GM18511 (cell line): ENCODE results near the gene RBM44.
"Not testable (repeated sequence)": the region's sequence is repeated elsewhere in the genome, so short reads cannot be mapped to it uniquely, and the experiment has no call there.

Source experiments
- ATAC-seq: cut with Tn5 transposase; IDR thresholded peaks from one replicate; pipeline ENCODE4 v1.9.1; 2021; ENCODE audit warnings: mild to moderate bottlenecking, moderate library complexity; ENCODE audit not compliant: unreplicated experiment

Gene RBM44

DNA sequence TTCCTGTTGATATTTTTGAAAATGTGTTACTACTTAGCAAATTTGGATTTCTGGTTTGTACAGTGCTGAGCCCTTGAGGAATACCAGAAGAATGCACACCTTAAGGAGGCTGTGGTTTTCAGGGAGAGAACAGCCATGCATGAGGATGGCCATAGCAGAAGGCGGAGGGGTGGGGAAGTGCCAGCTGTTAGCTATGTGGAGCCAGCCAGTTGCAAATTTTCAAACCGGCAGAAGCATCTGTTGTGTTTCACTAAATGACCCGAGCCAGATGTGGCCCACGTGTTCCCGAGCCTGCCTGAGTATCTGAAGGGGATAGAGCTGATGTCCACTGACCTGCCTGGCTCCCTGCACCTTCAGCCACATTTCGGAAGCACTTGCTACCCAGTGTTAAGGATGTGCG is 16.4 kb upstream of the RBM44 start:
- no peak for ATAC-seq

DNA sequence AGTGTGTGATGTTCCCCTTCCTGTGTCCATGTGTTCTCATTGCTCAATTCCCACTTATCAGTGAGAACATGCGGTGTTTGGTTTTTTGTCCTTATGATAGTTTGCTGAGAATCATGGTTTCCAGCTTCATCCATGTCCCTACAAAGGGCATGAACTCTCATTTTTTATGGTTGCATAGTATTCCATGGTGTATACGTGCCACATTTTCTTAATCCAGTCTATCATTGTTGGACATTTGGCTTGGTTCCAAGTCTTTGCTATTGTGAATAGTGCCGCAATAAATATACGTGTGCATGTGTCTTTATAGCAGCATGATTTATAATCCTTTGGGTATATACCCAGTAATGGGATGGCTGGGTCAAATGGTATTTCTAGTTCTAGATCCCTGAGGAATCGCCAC is 14.9 kb upstream of the RBM44 start:
- not testable (repeated sequence) for ATAC-seq

DNA sequence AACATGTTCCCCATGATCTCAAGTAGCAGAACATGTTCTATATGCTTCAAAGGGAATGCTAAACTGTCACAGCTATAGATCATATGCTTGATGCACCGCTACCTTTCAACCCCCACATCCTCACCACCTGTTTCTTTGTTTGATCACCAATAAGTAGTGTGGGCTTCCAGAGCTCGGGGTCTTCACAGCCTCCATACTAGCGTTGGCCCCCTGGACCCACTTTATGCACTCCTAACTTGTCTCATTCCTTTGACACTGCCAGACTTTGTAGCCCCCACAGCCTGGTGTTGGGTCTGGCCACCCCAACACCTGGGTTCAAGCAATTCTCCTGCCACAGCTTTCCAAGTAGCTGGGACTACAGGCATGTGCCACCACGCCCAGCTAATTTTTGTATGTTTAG is 11.6 kb upstream of the RBM44 start:
- no peak for ATAC-seq

DNA sequence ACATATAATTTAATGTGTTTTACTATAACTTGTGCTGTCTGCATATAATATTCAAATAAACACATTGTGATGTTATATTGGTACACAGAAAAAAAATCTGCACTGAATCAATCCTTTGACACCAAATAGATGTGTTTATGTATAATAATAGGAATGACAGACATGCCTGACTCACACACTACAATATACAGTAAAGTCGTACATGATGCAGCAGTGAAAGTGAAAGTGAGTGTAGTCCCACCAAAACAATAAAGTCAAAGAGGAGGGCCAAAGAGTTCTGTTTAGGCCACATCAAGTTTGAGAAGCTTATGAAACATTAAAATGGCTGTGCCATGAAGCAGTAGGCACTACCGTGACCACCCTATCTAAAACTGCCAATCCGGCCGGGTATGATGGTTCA is 8.2 kb upstream of the RBM44 start:
- ATAC-seq, result no peak

DNA sequence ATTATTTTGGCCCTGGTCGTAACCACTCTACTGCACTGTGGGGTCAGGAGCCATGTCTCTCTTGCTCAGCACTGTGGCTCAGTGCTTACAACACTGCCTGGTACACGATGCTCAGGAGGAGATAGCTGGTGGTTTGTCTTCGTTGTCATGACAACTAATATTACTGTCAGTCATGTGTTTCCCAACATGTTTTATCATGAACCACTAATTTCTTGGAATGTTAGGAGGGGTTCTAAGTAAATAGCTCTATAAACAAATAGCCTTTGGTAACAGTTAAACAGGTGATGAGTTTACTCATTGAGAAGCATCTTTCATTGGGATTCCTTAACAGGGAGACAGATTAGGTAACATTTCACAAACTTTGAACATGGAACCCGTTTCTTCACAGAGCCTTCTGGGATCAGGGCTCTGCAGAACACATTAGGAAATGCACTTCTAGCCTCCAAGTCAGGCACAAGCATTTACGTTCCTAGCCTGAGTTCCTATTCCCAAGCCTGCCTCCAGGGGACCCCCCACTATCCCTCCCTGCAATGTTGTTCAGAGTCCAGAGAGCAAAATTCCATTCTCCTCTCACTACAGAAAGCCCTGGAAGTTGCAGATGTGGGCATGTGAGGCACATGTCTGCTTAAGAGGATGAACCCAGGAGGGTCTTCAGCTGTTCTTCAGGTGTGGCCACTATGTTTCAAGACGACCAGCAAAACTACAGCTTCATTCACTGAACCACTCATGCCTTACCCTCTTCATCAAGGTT is 6.4 kb upstream of the RBM44 start:
- no peak for ATAC-seq

DNA sequence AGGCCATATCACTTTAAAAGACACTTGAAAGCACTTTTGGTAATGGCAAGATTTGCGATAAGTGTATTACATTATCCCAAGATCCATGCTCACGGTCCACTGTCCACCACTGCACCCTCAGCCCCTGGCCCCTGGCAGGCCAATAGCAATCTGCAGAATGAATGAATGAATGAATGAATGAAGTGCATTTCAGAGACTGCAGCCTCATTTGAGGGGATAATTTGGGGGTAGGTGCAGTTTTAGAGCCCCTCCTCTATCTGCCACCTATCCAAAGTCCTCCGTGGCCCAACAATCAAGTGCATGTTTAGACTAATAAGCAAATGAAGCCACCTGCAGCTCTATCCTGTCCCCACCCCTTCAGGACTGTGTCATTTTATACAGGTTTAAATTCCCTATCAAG is 1.3 kb upstream of the RBM44 start:
- no peak for ATAC-seq

DNA sequence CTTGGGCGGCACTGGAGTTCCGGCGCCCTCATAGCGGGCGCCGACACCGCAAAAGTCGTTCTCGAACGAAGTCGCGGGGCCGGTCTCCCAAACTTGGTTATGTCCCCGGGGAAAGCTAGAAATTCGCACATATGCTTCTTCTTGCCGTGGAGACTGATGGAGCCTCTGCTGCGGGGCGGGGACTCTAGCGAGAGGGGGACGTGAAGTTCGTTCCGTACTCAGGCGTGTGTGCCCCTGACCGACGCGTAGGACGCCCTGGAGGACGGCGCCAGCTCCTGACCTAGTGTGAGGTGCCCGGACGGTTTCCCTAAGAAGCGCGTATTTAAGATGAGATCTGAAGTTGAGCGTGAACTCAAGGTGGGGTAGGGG is 465 bp downstream of the RBM44 start:
- no peak for ATAC-seq

DNA sequence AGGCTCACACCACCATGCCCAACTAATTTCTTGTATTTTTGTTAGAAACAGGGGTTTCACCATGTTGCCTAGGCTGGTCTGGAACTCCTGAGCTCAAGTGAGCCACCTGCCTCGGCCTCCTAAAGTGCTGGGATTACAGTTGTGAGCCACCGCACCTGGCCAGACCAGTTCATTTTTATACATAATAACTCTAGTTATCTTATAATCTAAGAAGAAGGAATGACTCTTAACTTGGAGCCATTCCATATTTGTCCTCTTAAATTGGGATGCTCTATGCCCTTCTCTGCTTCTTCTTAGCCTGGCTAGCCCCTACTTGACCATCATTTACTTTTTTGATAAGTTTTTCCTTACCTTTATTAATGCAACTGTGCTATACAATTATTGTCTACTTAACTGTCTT is 2.9 kb downstream of the RBM44 start:
- no peak for ATAC-seq

DNA sequence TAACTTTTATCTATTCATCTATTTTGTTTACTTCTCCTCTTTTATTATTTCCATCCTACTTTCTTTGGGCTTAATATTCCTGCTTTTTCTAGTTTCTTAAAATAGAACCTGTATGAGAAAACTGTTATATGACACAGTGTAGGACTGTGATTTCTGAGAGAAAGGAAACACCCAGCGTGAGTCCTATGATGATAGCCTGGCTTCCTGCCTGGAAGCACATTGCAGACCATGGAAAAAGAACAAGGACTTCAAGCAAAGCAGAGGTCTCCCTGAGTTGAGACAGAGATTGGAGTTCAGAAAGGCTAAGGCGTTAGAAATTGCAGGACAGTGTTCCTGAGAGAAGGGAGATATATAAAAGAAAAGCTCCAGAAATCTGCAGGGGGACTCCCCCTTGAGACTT is 7.8 kb downstream of the RBM44 start:
- ATAC-seq, result no peak

DNA sequence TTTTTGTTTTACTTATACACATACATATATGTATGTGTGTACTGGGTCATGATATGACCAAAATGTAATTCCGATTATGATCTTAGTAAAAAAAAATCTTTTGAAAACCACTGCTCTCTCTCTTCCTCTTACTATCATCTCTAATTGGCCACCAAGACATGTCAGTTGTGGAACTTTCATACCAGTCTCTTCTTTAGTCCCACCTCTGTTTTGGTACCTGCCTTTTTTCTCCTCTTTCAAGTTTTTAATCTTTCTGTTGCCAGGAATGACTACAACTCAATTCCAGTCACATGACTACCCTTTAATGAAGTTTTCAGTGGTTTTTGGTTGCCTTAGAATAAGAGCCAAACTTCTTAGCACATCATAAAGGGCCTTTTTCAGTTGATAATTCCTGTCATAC is 17.1 kb downstream of the RBM44 start:
- ATAC-seq, result no peak

DNA sequence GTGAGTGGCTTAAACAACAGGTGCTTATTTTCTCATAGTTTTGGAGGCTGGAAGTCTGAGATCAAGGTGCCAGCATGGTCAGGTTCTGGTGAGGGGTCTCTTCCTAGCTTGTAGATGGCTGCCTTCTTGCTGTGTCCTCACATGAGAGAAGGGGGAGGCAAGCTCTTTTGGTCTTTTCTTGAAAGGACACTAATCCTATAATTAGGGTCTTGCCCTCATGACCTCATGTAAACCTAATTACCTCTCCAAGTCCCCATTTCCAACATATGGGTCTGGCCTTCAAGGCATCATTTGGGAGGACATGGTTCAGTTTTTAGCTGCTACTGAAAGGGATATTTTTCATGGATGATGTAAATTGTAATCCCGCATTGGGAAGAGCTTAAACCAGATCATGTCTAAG is 18.0 kb downstream of the RBM44 start:
- ATAC-seq, result no peak

DNA sequence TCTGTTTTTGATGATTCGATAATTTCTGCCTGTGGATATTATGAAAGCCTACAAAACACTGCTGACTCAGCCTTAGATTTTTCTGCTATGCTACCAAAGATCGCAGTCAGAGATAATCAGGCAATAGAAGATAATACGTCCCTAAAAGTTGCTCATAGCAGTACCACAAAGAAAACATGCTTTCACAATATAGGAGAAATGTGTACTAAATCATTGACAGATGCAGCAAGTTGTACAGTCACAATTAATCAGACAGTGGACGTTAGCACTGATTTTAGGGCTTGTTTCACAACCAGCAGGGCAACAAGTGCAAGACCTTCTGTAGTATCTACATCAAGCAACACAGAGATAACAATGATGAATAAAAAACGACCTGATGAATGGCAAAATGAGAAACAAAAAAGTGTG is 19.5 kb downstream of the RBM44 start:
- ATAC-seq, result no peak

DNA sequence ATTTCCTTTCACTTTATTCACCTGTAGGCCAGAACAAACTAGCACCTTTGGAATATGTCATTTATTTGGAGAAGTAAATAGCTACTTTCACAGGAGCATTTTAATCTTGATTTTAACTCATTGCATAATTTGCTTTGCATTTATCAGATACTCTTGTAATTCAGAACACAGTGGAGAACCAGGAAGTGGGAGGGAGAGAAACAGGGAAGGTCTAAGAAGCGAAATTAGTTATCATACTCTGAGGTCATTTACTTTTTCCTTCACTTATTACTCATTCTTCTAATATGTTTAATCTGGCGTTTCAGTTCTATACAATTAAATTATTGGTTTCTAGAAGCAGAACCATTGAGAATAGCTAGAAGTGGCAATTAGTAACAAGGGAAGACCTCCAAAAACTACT is 20.7 kb downstream of the RBM44 start:
- ATAC-seq, result no peak

DNA sequence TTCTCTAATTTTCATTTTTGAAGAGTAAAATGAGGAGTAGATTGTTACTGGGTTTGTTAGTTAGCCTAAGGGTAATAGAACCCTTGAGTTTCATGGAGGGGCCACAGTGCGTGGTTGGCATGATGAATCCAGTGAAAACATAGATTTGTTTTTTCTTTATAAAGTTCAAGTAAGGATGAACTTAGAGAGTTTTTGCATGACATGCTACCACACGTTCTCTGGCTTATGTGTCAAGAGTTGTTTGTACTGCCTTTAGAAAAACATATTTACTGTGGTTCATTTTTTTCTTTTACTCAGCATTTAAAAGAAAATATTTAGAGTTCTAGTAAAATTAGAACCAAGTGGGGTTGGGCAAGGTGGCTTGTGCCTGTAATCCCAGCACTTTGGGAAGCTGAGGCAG is 21.8 kb downstream of the RBM44 start:
- ATAC-seq, result no peak

DNA sequence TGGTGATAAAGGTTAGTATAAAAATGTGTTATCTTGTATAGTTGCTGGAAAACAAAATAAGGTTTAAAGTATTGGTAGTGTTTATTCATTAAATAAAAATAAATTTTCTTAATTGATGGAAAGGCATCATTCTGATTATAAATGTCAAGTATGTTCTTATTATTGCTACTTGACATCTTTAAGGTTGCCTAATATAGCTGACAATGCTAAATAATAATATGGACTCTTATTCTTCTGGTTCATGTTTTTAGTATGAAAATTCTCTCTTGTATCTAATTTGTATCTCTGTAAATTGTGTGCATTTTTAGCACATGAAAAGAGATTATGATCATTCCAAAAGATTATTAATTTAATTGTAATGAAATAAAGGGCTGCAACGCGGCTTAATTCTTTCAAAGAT is 25.0 kb downstream of the RBM44 start:
- no peak for ATAC-seq

DNA sequence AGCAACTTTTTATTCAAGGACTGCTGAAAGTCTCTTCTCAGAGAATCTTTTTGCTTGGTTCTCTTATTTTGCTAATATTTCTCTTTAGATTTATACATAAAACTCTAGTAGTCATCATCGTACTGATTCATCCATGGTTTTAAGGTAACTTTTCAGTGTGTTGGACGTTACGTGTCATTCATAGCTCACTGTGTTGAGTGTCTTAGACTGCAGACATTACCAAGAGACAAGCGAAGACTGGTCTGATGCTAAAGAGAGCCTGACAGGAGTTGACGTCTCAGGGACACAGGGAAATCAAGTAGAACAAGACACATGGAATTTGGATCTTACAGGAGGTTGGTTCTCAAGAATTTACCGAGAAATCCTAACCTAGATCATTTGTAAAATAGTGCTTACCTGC is 25.5 kb downstream of the RBM44 start:
- ATAC-seq, result no peak

DNA sequence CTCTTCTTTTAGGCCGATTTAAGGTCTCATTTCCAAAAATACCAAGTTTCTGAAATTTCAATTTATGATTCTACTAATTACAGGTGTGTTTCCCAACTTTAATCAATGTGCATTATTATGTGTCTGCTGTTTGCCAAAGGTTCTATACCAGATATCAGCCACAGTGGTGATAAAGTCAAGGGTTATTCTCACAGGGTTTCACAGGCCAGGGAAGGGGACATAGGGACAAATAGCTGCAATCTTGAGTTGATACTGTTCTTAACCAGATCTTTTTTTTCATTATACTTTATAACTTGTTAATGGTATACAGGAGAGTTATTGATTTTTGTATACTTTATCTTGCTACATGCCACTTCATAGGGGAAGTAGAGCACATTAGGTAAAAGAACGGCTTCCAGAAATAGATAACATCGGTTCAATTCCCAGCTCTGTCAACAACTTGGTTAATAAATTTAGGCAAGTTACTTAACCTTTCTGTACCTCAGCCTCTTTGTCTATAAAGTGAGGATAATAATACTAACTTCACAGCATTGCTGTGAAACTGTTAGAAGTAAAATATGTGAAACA is 28.9 kb downstream of the RBM44 start:
- ATAC-seq, result no peak

DNA sequence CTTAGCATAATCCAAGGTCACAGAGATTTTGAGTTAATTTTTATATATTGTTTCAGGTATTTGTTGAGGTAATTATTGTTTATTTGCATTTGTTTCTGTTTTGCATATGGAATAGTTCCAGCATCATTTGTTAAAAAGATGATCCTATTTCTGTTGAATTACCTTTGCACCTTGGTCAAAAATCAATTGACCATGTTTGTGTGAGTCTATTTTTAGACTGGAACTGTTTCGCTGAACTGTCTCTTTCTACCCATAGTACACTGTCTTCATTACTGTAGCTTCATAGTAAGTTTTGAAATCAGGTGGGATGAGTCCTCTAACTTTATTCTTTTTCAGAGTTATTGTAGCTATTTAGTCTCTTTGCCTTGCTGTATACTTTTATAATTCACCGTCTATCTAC is 31.9 kb downstream of the RBM44 start:
- no peak for ATAC-seq

DNA sequence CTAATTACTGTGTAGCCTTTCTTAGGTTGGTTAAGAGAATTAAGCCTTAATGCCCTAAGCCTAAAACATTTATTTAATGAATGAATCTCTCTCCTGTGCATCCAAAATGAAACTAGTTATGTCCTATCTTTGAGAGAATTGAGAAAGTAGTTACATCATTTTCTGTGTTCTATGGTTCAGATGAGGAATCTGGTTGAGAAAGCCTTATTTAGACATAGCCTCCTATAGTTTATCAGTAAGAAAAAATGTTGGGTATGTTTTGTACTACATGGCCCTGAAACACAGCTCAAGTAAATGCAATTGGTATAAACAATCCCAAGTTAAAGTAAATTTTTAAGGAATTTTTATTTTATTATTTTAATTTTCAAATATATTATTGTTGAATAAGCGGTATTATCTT is 35.0 kb downstream of the RBM44 start:
- no peak for ATAC-seq

DNA sequence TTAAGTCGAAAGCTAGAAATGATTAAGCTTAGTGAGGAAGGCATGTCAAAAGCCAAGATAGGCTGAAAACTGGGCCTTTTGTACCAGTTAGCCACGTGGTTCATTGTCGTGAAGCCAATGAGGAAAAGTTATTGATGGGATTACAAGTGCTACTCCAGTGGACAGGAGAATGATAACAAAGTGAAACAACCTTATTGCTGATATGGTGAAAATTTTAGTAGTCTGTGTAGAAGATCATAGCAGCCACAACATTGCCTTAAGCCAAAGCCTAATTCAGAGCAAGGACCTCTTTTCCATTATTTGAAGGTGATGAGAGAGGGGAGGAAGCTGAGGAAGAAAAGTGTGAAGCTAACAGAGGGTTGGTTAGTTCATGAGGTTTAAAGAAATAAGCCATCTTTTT is 36.8 kb downstream of the RBM44 start:
- ATAC-seq, result no peak

DNA sequence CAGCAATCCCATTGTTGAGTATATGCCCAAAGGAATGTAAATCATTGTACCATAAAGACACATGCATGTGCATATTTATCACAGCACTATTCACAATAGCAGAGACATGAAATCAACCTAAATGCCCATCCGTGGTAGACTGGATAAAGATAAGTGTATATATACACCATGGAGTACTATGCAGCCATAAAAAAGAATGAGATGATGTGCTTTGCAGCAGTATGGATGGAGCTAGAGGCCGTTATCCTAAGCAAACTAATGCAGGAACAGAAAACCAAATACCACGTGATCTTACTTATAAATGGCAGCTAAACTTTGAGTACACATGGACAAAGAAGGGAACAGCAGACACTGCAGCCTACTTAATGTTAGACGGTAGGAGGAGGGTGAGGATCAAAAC is 42.5 kb downstream of the RBM44 start:
- ATAC-seq, result no peak

DNA sequence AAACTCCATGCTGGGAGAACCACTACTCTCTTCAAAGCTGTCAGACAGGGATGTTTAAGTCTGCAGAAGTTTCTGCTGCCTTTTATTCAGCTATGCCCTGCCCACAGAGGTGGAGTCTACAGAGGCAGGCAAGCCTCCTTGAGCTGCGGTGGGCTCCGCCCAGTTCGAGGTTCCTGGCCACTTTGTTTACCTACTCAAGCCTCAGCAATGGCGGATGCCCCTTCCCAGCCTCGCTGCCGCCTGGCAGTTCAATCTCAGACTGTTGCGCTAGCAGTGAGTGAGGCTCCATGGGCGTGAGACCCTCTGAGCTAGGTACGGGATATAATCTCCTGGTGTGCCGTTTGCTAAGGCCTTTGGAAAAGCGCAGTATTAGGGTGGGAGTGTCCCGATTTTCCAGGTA is 50.4 kb downstream of the RBM44 start:
- not testable (repeated sequence) for ATAC-seq

DNA sequence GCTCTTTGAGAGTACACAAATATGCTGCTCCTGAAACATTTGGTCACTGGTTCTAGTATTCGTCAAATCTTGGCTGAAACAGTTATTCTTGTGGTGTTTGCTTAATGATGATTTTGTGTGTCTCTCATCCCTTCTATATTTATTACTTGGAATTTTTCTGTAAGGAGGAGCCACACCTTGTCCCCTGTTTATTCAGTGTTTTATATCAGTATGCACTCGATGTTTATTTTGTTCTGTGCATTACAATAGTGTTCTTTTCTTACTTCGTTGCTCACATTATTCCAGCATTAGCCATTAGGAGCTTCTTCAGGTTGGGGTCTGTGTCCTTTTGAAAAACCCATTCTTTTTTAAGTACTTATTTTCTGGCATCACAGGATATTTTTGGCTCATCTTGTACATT is 55.7 kb downstream of the RBM44 start:
- no peak for ATAC-seq
